Parathyroid adenoma (tissue), 2 donors: Measurements from ENCODE around the gene TUSC2.
A peak's percentile ranks its signal among the peaks of the same experiment; 100 is the strongest.

Experiments
- H2AFZ ChIP-seq: fragments of 300-600 bp; sonication (generic); one replicate; pipeline ENCODE4 v1.7.0; 2017; ENCODE audit warnings: antibody characterized with exemption, mild to moderate bottlenecking
- H3K27ac ChIP-seq: fragments of 300-600 bp; sonication (generic); one replicate; pipeline ENCODE4 v1.7.0; 2017
- H3K27me3 ChIP-seq: fragments of 300-600 bp; sonication (generic); one replicate; pipeline ENCODE4 v1.7.0; 2017; ENCODE audit warnings: low read length; ENCODE audit not compliant: control insufficient read depth, insufficient read depth
- H3K36me3 ChIP-seq: fragments of 300-600 bp; sonication (generic); one replicate; pipeline ENCODE4 v1.7.0; 2017; ENCODE audit warnings: low read length; ENCODE audit not compliant: control insufficient read depth, insufficient read depth
- H3K4me1 ChIP-seq: fragments of 300-600 bp; sonication (generic); one replicate; pipeline ENCODE4 v1.7.0; 2017; ENCODE audit warnings: control low read depth
- H3K4me2 ChIP-seq: fragments of 300-600 bp; sonication (generic); one replicate; pipeline ENCODE4 v1.7.0; 2017; ENCODE audit warnings: low read length
- H3K4me3 ChIP-seq: fragments of 300-600 bp; sonication (generic); one replicate; pipeline ENCODE4 v1.7.0; 2017; ENCODE audit warnings: low read depth, low read length
- H3K79me2 ChIP-seq: fragments of 300-600 bp; sonication (generic); one replicate; pipeline ENCODE4 v1.7.0; 2017; ENCODE audit warnings: control low read depth
- H3K9ac ChIP-seq: fragments of 300-600 bp; sonication (generic); one replicate; pipeline ENCODE4 v1.7.0; 2017; ENCODE audit warnings: mild to moderate bottlenecking
- H3K9me3 ChIP-seq: fragments of 300-600 bp; sonication (generic); one replicate; pipeline ENCODE4 v1.7.0; 2017; ENCODE audit warnings: low read length; ENCODE audit not compliant: control insufficient read depth
- TF ChIP-seq, protein P1 (sequence below): fragments of 300-600 bp; sonication (generic); IDR thresholded peaks from one replicate; pipeline ENCODE4 v1.7.0; 2017; ENCODE audit warnings: antibody characterized with exemption, mild to moderate bottlenecking
- donor health status: primary hyperparathyroidism.

The TUSC2 gene

DNA sequence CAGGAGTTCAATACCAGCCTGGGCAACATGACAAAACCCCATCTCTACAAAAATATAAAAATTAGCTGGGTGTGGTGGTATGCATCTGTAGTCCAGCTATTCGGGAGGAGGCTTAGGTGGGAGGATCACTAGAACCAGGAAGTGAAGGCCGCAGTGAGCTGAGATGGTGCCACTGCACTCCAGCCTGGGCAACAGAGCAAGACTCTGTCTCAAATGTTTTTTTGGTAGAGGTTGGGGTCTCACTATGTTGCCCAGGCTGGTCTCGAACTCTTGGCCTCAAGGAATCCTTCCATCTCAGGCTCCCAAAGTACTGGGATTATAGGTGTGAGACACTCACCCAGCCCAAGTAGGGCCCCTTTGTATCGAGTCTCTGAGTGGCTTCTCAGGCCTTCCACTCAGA lies 33.9 kb downstream of the TUSC2 start:
- peaks cover 5% of the 10 kb centered on the region for H3K79me2 ChIP-seq
- H3K27me3 ChIP-seq, result no peaks in the 10 kb centered on the region
- peaks cover 17% of the 10 kb centered on the region for H3K4me1 ChIP-seq
- H3K36me3 ChIP-seq, result no peaks in the 10 kb centered on the region
- TF ChIP-seq, protein P1, sequence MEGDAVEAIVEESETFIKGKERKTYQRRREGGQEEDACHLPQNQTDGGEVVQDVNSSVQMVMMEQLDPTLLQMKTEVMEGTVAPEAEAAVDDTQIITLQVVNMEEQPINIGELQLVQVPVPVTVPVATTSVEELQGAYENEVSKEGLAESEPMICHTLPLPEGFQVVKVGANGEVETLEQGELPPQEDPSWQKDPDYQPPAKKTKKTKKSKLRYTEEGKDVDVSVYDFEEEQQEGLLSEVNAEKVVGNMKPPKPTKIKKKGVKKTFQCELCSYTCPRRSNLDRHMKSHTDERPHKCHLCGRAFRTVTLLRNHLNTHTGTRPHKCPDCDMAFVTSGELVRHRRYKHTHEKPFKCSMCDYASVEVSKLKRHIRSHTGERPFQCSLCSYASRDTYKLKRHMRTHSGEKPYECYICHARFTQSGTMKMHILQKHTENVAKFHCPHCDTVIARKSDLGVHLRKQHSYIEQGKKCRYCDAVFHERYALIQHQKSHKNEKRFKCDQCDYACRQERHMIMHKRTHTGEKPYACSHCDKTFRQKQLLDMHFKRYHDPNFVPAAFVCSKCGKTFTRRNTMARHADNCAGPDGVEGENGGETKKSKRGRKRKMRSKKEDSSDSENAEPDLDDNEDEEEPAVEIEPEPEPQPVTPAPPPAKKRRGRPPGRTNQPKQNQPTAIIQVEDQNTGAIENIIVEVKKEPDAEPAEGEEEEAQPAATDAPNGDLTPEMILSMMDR, result no peak
- H3K9me3 ChIP-seq, result no peaks in the 10 kb centered on the region
- H2AFZ ChIP-seq, result no peak overlapping the region
- no peak overlapping the region for H3K27ac ChIP-seq
- no peak overlapping the region for H3K4me3 ChIP-seq
- H3K9ac ChIP-seq, result no peak overlapping the region
- H3K4me2 ChIP-seq, result no peak overlapping the region

DNA sequence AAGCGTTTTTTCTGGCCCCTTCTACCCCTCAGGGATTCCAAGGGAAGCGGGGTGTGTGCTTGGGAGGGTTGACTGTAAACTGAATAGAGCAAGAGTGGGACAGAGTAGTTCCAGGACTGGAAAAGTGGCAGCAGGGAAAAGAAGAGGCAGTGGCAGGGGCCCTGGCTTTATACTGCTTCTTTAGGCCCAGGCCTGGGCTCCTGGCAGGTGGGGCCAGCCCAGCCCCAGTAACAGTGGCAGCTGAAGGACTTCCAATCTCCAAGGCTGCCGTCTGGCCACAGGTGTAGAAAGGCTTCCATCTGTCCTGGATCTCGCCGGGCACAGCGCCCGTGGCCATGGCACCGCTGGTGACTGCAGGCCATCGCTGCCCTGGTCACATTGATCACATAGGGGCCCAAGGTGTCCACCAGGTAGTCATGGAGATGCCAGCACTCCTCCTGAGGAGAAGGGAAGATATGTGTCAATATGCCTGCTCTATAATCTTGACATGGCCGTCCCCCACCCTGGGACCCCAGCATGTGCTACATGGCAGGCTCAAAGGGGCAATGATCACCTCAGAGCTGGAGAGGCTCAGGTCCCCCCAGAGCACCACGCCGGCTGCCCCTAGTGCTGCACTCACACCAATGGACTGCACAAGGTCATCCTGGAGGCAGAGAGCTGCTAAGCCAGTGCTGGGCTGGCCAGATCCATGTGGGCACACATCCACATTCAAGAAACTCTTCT lies 34.8 kb downstream of the TUSC2 start:
- Histone ChIP-seq H3K9me3 (no peaks in the 10 kb centered on the region), H3K4me2 (peak overlapping the region; percentile 98), H3K9ac (no peak overlapping the region), H2AFZ (peak overlapping the region; percentile 86), H3K4me1 (peaks cover 10% of the 10 kb centered on the region), H3K79me2 (peaks cover 5% of the 10 kb centered on the region), H3K27ac (peak overlapping the region; percentile 45), H3K27me3 (no peaks in the 10 kb centered on the region), H3K36me3 (no peaks in the 10 kb centered on the region), H3K4me3 (no peak overlapping the region)
- TF ChIP-seq, protein P1, result no peak

DNA sequence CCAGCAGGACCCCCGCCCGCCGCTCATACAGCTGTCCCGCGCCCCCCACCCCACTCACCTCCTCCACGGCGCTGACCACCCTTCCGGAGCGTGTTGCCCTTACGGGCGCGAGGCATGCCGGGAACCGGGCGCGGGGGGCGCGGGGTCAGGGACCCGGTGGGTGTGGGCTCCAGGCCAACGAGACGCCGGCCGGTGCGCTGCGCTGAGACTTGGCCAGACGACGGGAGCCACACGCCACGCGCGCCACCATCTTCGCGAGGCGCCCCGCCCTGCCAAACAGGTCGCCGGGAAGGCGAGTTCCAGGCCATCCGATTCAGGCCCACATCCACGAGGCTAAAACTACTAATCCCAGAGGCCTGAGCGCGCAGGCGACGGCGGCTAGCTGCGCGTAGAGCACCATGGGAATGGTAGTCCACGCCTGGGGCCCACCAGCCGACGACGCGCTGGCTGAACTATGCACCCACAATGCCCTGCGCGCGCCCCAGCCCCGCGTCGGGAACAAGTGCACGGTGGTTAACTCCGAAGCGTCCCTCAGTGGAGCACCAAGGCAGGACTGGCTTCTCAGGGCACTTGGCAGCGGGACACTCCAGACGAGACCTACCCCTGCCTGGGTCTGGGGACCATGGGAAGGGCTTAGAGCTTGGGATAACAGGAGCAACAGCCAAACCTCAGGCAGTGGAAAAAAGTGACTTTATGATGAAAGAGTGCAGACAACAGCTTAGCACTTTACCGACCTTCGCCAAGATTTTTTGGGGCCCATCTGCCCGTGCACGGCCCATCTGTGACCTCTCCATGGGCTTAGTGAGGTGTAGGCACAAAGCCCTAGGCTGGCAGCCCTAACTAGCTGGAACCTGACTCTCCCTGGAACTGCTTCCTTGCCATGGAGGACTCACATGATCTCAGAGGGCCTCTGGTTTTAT lies 35.6 kb downstream of the TUSC2 start, which contains the start of gene IFRD2:
TSS of gene IFRD2 (minus strand) at position 271 of the 920 bp plus-strand sequence. CDS start at position 116, 155 bp downstream.
- no peaks in the 10 kb centered on the region for H3K9me3 ChIP-seq
- no peaks in the 10 kb centered on the region for H3K27me3 ChIP-seq
- peak within 1 kb of the TSS; percentile 64 for H3K9ac ChIP-seq
- peak within 1 kb of the TSS; percentile 91 for H3K4me3 ChIP-seq
- H3K27ac ChIP-seq, result peak within 1 kb of the TSS; percentile 45
- TF ChIP-seq, protein P1, result peak; percentile 5
- H2AFZ ChIP-seq, result peak within 1 kb of the TSS; percentile 86
- H3K4me2 ChIP-seq, result peak within 1 kb of the TSS; percentile 98
- H3K4me1 ChIP-seq, result peaks cover 7% of the 10 kb centered on the region
- peaks cover 5% of the 10 kb centered on the region for H3K79me2 ChIP-seq
- H3K36me3 ChIP-seq, result no peaks in the 10 kb centered on the region

DNA sequence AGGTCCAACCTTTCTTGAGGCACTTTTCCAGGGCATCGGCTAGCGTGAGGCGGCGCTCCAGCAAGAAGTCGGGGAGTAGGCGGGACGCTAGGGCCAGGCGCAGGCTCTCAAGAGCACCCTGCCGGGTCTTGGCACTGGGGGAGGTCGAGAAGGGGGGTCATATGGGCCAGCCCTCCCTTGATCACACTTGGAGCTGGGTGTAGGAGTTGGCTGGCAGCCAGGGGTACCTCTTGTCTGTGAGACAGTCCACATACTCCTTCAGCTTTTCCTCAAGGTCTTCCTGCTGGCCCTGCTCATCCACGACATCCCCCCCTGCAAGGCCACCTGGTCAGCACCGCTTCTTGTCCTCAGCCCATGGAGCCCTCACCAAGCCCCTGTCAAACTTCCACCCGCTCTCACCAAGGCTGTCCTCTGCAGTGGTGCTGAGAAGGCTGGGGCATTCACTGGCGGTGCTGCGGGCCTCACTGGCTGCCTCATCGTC lies 37.8 kb downstream of the TUSC2 start:
- Histone ChIP-seq H3K4me3 (no peak overlapping the region), H3K36me3 (no peaks in the 10 kb centered on the region), H3K9ac (no peak overlapping the region), H3K4me2 (no peak overlapping the region), H3K4me1 (peaks cover 7% of the 10 kb centered on the region), H3K27me3 (no peaks in the 10 kb centered on the region), H3K79me2 (peaks cover 5% of the 10 kb centered on the region), H3K27ac (no peak overlapping the region), H3K9me3 (no peaks in the 10 kb centered on the region), H2AFZ (no peak overlapping the region)
- TF ChIP-seq, protein P1, result no peak
